ENCODE measurements around the gene SSNA1.

DNA sequence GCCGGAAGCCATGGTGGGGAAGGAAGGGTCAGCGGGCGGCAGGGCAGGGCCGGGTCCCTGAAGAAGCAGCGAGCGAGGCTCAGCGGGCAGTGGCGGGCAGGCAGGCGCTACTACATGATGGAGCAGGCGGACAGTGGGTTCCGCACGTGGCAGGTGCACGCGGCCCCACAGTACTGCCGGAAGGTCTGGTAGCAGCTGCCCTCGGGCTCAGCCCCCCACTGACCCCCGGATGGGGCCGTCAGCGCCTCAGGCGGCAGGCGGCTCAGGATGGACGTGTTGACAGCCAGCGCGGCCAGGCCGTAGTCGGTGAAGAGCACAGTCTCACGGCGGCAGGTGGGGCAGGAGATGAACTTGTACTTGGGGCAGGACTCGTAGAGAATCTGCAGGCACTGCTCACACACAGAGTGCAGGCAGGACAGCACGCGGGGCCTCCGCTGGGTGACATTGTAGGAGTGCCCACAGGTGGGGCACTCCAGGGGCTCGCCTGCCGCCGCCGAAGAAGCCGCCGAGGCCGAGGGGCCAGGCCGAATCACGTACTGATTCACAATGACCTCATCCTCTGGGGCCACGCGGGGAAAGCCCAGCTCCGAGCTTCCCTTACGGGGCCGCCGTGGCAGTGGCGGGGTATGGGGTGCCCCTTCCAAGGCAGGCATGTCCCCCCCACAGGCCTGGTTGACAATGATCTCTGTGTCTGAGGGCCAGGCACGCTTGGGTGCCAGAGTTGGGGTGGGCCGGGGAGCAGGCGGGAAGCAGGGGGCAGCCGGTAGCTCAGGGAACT lies 32.0 kb downstream of the SSNA1 start:
- TF ChIP-seq, protein P1, sequence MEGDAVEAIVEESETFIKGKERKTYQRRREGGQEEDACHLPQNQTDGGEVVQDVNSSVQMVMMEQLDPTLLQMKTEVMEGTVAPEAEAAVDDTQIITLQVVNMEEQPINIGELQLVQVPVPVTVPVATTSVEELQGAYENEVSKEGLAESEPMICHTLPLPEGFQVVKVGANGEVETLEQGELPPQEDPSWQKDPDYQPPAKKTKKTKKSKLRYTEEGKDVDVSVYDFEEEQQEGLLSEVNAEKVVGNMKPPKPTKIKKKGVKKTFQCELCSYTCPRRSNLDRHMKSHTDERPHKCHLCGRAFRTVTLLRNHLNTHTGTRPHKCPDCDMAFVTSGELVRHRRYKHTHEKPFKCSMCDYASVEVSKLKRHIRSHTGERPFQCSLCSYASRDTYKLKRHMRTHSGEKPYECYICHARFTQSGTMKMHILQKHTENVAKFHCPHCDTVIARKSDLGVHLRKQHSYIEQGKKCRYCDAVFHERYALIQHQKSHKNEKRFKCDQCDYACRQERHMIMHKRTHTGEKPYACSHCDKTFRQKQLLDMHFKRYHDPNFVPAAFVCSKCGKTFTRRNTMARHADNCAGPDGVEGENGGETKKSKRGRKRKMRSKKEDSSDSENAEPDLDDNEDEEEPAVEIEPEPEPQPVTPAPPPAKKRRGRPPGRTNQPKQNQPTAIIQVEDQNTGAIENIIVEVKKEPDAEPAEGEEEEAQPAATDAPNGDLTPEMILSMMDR (IDR thresholded peaks at IDR 0.05): no peak
- no peak for TF ChIP-seq POLR2A (IDR thresholded peaks at IDR 0.05)
- no peak for TF ChIP-seq POLR2AphosphoS5 (IDR thresholded peaks at IDR 0.05)
